ENCODE data around the gene ADAM11.

ADAM11 gene

DNA sequence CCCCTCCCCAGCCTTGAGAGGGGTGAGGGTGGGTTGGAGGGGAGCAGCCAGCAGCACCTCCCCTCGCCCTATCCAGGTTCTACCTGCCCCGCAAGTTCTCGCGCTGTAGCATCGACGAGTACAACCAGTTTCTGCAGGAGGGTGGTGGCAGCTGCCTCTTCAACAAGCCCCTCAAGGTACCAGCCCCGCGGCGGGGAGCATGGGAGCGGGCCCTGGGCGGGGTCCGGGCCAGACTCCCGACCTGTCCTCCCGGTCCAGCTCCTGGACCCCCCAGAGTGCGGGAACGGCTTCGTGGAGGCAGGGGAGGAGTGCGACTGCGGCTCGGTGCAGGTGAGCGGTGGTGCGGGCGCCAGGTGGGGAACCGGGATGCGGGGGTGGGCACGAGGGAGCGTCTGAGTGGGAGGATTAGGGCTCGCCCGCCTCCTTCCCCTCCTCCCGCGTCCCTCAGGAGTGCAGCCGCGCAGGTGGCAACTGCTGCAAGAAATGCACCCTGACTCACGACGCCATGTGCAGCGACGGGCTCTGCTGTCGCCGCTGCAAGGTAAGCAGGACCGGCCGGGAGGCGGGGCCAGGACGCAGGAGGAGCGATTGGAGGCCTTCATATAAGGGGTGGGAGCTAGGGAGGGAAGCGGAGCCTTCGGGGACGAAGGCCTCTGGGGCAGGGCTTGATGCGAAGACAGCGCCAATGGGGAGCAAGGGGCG lies 16.5 kb downstream of the ADAM11 start:
- DNase-seq (ENCODE audit: low read depth, low spot score) = peak; percentile 99

DNA sequence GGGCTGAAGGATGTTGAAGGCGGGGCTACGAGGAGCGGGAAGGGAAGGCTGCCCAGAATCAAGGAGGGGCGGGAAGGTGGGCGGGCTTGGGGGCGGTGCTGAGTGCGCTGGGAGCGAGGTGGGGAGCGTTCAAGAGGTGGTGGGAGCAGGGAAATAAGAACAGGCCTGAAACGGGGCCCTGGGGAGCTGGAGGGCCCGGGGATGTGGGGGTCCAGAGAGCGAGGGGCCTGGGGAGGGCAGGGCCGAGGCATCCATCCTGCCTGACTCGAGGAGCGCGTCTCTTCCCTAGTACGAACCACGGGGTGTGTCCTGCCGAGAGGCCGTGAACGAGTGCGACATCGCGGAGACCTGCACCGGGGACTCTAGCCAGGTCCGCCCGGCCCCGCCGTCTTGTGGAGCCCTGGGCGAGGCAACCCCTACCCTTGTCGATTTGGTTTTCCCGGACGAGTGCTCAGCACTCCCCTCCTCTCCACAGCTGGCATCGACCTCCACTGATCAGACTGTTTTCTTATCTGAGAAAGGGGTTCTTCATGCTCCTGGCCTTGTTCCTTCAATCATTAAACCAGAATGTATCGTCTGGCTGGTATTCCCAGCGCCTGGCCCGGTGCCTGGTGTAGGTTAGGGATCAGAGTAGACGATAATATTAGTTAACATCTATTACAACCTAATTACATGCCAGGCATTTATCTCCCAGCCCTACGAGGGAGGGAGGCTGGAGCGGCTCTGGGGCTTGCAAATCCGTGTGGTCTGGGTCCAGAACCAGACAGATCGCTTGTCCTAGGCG lies 17.2 kb downstream of the ADAM11 start:
- DNase-seq (ENCODE audit: low read depth, low spot score) = no peak

DNA sequence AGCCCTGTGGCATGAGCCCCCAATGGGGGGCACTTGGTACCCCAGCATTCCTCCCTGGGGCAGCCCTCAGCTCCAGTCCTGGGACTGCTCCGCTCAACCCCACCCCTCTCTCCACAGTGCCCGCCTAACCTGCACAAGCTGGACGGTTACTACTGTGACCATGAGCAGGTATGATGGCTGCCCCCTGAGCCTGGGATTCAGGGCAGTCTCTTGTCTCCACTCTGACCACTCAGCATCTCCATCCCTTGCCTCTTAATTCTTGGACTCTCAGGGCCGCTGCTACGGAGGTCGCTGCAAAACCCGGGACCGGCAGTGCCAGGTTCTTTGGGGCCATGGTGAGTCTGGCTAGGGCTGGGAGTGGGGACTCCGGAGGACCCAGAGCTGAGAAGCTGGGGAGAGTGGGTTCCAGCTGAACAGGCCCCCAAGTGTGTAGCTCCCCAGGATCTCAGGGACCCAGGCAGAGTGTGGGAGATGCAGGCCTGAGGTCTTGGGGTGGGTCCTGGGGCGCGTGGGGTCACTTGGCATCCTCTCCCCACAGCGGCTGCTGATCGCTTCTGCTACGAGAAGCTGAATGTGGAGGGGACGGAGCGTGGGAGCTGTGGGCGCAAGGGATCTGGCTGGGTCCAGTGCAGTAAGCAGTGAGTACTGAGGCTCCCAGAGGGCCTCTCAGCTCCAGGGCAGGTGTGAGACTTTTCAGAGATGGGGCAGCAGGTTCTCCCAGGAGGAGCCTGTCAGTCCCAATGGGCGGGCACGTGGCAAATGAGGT lies 18.0 kb downstream of the ADAM11 start:
- DNase-seq (ENCODE audit: low read depth, low spot score) = no peak

DNA sequence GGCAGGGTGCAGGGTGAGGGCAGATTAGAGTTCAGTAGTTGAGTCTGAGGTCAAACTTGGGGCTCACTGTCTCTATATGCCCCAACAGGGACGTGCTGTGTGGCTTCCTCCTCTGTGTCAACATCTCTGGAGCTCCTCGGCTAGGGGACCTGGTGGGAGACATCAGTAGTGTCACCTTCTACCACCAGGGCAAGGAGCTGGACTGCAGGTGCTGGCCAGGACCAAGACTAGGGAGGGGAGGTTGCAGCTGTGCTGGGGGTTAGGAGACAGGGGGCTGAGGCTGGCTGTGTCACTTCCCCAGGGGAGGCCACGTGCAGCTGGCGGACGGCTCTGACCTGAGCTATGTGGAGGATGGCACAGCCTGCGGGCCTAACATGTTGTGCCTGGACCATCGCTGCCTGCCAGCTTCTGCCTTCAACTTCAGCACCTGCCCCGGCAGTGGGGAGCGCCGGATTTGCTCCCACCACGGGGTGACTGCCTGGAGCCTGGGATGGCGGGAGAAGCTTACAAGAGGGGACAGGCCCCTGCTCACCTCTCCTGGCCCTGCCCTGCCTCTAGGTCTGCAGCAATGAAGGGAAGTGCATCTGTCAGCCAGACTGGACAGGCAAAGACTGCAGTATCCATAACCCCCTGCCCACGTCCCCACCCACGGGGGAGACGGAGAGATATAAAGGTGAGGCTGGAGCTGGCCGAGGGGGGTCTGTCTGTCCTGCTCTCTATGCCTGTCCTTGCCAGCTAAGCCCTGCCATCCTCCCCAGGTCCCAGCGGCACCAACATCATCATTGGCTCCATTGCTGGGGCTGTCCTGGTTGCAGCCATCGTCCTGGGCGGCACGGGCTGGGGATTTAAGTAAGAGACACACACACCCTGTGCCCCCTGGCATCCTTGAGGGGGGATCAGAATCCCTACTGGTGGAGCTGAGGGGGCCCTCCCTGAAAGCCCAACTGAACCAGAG lies 18.9 kb downstream of the ADAM11 start:
- DNase-seq (ENCODE audit: low read depth, low spot score) = no peak

DNA sequence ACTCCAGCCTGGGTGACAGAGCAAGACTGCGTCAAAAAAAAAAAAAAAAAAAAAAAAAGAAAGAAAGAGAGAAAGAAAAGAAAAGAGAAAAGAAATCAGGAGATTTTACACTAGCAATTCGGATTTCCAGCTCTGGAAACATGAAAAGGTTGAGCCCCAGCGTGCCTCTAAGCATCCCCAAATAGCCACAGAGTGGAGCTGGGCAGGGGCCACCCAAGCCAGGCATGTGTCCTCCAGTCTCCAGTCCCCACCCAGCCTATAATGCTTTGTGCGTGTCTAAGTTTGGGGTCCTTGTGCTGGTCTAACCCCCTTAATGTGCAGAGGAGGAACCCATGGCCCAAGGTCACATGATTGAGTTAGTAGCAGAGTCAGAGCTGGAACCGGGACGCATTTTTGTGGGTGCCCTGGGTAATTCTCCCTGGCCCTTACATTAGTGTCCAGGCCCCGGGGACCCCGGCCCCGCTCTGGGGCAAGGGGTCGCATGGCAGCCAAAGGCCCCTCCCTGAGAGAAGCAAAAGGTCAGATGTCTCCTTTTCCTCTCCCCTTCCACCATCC lies 19.9 kb downstream of the ADAM11 start:
- no peak for DNase-seq (ENCODE audit: low read depth, low spot score)

DNA sequence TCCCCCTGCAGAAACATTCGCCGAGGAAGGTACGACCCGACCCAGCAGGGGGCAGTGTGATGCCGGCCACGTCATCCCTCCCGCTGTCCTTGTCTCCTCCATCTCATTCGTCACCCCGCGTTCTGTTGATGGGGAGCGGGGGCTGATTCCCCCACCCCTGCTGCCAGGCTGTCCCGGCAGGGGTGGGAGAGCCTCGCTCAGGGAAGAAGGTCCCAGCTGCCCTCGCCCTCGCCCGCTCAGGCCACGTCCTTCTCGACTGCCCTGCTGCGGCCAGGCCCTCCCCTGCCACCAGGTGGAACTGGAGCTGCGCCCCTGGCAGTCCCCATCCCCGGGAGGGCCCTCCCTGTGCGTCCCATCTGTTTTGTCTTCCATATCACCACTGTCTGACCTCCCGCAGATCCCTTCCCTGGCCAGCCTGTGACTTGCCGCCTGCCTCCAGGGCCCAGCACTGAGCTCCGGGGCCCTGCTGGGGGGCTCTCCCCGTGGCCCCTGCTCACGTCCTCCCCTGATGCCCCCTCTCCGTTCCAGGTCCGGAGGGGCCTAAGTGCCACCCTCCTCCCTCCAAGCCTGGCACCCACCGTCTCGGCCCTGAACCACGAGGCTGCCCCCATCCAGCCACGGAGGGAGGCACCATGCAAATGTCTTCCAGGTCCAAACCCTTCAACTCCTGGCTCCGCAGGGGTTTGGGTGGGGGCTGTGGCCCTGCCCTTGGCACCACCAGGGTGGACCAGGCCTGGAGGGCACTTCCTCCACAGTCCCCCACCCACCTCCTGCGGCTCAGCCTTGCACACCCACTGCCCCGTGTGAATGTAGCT lies 20.6 kb downstream of the ADAM11 start:
- DNase-seq (ENCODE audit: low read depth, low spot score) = peak; percentile 90

DNA sequence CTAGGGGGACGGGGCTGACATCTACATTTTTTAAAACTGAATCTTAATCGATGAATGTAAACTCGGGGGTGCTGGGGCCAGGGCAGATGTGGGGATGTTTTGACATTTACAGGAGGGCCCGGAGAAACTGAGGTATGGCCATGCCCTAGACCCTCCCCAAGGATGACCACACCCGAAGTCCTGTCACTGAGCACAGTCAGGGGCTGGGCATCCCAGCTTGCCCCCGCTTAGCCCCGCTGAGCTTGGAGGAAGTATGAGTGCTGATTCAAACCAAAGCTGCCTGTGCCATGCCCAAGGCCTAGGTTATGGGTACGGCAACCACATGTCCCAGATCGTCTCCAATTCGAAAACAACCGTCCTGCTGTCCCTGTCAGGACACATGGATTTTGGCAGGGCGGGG lies 21.4 kb downstream of the ADAM11 start:
- DNase-seq (ENCODE audit: low read depth, low spot score) = no peak

DNA sequence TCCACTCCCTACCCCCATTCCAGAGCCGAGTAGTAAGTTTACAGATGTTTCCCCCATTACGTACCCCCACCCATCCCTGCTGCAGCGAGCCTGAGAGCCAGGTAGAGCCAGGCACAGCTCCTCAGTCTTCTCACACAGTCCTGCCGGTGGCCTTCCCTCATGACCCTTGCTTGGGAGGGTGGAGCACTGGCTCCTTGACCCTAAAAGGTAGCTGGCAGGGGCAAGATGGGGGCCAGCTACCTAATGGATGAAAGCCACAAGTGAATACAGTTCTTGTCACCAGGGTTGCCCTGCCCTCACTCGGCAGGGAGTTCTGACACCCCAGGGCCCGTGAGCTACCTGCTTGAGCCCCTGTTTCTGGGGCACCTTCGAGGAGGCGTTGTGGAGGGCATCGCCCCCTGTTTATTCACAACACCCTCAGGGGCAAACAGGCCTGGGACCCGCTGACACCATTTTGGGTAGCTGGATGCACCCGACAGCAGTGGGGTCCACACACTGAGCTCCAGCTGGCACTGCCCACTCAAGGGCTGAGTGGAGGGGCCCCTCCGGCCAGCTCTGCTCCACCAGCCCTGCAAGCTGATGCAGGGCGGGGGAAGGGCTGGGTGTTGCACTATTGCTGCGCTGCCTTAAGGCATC lies 22.2 kb downstream of the ADAM11 start:
- DNase-seq (ENCODE audit: low read depth, low spot score) = no peak

DNA sequence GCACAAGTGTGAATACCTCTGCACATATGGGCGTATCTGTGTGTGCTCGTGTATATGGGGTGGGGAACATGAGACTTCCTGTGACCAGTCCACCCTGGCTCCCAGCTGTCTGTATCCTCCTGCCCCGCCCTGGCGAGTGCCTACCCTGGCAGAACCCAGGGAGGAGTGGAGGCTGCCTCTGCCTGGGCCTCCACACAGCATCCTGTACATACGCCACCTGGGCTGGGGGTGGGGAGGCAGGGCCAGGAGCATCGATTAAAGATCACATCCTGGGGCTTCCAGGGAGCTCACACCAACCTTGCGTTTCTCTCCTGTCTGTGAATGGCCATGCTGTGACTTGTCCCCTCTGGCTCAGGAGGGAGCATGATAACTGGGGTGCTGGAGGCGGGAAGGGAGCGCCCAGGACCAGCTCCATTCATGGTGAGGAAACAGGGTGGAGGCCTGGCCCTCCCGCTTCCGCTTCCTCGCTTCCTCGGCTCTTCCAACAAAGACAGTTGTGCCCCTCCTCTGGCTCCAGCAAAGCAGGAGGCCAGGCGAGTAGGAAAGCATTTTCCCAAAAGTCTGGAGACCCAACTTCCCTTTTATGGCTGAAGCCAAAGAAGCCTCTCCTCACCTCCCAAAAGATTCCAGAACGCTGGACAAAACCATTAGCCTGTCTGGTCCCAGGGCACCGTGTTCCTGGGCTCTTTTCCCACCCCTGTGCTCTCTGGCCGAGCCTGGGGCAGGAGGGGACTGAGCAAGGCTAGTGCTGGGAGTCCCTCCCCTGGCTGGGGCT lies 22.9 kb downstream of the ADAM11 start:
- no peak for DNase-seq (ENCODE audit: low read depth, low spot score)

DNA sequence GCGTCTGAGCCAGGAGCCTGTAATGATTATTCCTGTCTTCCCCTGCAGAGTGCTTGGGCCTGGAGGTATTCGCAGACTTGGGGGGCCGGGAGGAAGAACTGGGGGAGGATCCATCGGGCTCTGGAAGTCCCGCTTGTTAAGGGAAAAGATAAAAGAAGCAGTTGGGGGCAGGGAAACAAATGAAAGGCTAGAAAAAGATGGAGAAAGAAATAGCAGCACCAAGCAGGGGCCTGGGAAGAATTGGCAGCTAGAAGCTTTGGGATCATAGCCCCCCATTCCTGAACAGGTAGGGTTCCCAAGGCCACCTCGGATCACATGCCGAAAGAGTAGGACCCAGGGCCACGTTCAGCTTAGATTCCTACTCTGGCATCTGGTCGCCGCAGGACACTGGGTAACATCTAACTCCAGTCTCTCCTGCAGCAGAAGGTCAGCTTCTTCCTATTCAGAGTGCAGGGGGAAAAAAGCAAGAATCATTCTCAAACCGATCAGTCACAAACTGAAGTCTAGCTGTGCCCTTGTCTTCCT lies 23.6 kb downstream of the ADAM11 start:
- no peak for DNase-seq (ENCODE audit: low read depth, low spot score)

DNA sequence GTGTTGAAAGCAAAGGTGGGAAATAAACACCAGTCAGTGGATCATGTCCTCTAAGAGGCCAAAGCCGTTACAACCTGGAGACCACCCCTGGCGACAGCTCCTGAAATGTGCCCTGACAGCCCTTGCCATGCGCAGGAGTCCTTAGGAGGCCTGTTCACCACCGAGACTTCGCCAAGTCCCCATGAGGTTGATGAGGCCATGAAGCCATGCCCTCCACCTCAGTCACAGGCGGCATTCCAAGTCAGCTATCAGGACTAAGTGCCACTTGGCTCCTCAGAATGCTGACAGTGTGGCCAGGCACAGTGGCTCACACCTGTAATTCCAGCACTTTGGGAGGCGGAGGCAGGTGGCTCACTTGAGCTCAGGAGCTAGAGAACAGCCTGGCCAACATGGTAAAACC lies 27.1 kb downstream of the ADAM11 start:
- no peak for DNase-seq (ENCODE audit: low read depth, low spot score)

DNA sequence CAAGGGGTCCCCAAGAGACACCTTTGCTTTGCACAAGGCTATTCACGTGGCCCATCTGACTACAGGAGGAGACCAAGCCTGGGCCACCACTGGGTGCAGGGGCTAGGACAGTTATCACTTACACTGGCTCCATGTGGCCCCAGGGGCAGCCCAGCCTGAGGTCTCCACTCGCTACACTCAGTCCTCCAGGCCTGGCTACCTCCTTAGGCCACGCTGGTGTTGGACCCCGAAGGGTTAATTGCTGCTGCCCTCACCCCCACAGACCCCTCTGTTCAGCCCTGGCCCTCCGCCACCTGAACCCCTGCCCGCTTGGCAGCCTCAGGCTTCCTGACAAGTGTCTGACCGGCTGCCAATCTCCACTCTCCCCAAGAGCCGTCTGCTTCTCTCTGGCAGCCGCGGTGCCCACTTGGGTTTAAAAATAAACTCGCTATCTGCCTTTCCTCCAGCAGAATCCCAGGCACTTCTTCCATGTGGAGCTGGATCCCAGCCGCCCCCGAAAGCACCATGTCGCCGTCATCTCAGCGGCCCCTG lies 27.8 kb downstream of the ADAM11 start:
- no peak for DNase-seq (ENCODE audit: low read depth, low spot score)

DNA sequence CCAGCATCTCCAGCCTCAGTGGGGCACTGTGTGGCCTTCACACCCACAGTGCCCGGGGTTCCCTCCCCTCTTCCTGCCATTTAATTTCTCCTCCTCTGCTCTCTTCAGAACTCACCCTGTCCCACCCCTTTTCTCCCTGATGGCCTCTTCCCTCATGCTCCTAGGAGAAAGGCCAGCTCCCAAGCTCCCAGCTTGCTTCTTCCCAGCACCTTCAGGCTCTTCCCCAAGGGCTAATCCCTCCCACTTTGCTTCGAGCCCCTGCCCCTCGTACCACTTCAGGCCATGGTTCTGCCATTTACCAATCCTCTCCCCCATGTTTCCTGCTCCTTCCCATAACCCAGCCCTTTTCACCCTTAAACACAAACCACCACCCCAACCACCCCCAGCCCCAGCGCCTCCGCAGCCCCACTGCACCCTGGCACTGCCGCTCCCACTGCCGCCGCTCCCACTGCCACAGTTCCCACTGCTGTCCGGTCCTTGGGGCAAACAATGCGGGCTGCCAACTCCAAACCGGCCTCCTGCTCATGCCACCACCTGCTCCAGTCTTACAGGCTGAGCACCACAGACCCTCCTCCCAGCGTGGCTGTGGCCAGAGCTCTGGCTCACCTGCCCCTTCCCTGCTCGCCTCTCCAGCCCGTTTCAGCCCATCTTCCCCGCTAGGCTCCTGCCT lies 28.6 kb downstream of the ADAM11 start:
- DNase-seq (ENCODE audit: low read depth, low spot score) = no peak

DNA sequence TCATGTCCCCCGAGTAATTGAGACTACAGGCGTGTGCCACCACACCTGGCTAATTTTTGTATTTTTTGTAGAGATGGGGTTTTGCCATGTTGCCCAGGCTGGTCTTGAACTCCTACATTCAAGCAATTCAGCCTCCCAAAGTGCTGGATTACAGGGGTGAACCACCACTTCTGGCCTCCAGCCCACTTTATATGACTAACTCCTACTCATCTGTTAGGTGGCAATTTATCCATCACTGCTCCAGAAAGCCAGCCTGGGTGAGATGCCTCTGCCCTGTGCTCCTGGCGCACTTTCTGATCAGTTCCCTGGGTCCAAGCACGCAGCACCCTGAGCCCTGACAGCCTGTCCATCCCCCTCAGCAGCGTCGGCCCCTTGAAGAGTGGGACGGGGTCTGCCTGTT lies 29.4 kb downstream of the ADAM11 start:
- DNase-seq (ENCODE audit: low read depth, low spot score) = no peak

DNA sequence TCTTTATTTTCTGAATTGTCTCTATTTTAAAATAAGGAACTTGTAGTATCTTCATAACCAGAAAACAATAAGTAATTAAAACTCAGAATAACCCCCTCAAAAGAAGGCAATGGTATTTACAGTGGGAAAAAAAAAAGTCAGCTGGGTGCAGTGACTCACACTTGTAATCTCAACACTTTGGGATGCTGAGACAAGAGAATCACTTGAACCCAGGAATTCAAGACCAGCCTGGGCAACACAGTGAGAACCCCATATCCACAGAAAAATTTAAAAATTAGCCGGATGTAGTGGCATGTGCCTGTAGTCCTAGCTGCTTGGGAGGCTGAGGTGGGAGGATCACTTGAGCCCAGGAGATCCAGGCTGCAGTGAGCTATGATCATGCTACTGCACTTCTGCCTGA lies 33.5 kb downstream of the ADAM11 start:
- peak; percentile 41 for DNase-seq (ENCODE audit: low read depth, low spot score)

DNA sequence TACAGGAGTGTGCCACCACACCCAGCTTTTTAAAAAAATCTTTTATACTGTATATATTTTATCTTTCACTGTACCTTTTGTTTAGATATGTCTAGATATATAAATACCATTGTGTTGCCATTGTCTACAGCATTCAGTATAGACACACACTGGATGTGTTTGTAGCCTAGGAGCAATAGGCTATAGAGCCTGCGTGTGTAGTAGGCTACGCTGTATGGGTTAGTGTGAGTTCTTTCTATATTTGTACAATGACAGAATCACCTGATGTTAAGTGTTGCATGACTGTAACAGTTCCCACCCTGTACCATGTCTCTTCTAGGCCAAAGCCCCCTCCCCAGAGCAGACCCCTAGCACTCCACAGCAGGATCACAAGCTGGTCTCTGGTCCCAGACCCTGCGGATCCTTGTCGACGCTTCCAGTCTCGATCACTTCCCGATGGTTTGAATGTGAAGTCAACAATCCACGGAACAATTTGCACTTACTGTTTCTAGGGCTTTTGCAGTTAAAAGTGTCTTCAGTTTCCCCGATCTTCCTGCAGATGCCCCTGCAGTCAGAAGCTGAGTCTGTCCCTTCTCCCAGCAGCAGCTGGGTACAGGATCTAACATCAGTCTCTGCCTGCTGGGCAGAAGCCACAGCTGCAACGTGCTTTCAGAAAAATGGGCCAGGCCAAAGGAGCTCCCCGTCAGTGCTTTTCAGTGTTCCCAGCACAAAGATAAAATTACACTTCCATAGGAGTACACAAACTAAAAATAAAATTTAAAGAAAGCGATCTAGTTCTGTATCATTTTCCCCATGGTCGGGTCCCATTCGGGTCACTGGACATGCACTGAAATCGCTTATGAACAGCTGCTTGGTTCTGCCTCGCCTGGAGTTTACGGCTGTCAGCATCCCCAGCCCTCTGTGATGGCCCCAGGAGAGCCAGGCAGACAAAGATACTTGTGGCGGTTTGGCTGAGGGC lies 35.4 kb downstream of the ADAM11 start:
- no peak for DNase-seq (ENCODE audit: low read depth, low spot score)
